ENCODE data around the gene TRPV6.

The TRPV6 gene

GRCh38 chr7:142886866-142887265, 1.3 kb upstream of the TRPV6 start:
- in situ Hi-C loops (cut with HindIII; ENCODE audit: low sequenced_read_pairs) = no loop called here

DNA sequence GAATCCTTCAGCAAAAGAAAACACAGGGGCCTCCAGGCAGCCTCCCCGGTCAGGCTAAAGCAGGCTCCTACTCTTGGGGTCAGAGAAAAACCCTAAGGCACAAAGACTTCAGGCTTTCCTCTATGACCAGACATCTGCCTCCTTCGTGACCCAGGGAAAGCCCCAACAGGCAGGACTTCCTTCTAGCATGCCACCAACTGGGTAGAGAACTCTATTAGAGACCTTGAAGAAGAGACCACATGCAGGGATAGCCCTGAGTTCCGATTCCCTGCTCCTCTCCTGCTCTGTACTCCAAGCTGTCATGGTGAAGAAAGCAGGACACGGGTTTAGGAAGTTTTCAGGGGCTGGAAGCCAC, 1.3 kb downstream of the TRPV6 start:
- in situ Hi-C loops (cut with HindIII; ENCODE audit: low sequenced_read_pairs) = no loop called here

GRCh38 chr7:142883571-142884285, 1.8 kb downstream of the TRPV6 start:
- in situ Hi-C loops (cut with HindIII; ENCODE audit: low sequenced_read_pairs) = no loop called here

GRCh38 chr7:142883145-142883544, 2.4 kb downstream of the TRPV6 start:
- in situ Hi-C loops (cut with HindIII; ENCODE audit: low sequenced_read_pairs) = no loop called here

GRCh38 chr7:142882338-142882678, 3.2 kb downstream of the TRPV6 start:
- in situ Hi-C loops (cut with HindIII; ENCODE audit: low sequenced_read_pairs) = no loop called here

DNA sequence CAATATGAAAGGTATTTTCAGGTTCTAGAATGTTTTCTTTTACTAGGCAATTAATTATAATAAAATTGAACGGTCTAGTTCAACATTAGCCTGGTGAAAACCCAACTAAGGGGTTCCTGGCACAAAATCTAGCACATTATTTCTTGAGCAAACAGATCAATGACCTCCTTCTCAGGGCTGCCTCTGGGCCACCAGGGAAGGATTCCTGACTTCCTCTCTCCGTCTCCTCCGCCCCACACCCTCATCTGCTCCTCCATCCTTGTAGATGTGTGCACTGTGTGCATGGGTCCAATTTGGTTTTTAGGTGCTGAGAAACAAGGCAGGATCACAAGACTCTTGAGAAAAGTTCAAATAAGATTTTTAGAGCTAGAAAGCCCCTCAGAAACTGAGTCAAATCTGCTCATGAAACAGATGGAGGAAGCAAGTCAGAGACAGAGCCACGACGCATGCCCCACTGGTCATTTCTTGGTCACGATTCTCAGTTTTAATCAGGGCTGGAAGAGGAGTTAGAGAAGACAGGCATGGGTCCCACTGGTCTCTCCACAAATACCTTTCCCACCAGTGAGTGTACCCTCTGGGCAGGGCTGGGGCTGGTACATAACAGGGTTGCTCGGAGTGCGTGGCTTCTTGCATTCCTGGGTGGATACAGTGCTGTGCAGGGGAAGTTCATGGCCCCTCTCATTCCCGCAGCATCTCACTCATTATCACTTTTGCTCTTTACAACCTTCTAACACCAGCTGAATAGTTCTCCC, 3.8 kb downstream of the TRPV6 start:
- in situ Hi-C loops (cut with HindIII; ENCODE audit: low sequenced_read_pairs) = no loop called here

DNA sequence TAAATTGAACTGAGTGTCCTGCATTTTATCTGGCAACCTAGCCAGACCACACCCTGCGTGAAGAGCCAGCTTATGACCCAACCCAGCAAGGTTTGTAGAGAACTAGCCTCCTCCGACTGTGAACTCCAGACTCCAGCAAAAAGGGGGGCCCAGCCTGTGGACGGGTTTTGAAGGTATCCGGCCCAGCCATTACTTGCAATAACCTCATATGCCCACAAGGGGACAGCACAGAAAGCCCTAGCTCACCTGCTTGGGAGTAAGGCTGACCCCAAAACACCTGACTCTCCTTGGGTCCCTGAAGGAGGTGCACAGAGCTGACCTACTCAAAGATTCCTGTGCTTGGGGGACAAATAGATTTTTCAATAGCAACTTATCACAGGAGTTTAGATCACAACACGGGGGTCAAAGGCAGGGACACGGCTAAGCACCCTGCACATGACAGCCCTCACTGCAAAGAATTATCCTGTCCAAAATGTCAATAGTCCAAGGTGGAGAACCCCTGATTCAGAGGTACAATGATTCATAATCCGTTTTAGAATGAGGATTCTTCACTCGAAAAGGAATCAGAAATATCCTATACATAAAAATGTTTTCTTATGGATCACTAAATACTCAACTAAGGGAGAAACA, 4.6 kb downstream of the TRPV6 start:
- in situ Hi-C loops (cut with HindIII; ENCODE audit: low sequenced_read_pairs) = no loop called here

DNA sequence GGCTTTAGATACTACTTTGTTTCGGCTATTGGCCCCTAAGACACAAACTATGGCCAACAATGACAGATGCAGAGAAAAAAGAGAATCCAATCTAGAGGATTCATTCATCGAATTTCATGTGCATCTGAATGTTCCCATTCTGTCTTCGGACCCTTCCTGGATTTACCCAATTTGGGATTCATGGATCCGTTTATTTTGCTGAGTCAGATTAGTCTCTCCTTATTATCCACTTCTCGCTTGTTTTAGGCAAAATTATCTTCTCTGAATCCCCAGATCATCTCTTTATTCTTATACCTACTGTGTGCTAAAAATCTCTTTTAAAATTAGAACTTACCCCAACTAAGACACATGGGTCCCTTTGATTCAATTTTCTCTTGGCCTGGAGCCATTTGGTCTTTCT, 6.5 kb downstream of the TRPV6 start:
- in situ Hi-C loops (cut with HindIII; ENCODE audit: low sequenced_read_pairs) = no loop called here

- in situ Hi-C loops (cut with HindIII; ENCODE audit: low sequenced_read_pairs) = no loop called here
These were observed 7.2 kb downstream of the TRPV6 start for GRCh38 chr7:142878315-142878714.

GRCh38 chr7:142876991-142877910, 8.3 kb downstream of the TRPV6 start:
- in situ Hi-C loops (cut with HindIII; ENCODE audit: low sequenced_read_pairs) = no loop called here

DNA sequence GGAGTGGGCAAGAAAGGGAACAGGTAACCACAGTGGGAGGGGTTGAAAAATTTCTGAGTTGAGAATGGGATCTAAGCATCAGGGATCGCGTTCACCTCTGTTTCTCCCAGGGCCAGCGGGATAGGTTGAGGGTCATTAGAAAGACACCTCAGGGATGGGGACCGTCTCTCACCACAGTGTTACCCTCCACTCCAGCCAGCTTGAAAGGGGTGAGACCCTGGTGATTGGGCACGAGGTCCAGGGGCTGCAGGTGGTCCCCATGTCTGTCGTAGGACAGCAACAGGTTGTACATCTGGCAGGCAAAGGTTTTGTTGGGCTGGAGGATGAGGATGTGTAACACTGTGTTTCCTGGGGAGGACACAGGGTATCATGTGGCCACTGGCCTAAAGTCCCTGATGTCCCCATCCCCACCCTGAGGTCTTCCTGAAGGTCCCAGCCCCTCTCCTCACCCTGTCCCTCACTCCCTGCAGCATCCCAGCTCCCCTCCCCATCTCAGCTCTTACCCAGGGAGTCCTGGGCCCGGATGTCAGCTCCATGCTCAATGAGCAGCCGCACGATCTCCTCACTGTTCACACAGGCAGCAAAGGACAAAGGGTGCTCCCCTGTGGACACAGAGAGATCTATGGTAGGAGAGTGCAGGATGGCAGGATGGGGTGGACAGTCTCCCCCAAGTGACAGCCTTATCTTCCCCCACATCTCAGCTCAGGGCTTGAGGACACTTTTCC, 9.1 kb downstream of the TRPV6 start:
- in situ Hi-C loops (cut with HindIII; ENCODE audit: low sequenced_read_pairs) = no loop called here

DNA sequence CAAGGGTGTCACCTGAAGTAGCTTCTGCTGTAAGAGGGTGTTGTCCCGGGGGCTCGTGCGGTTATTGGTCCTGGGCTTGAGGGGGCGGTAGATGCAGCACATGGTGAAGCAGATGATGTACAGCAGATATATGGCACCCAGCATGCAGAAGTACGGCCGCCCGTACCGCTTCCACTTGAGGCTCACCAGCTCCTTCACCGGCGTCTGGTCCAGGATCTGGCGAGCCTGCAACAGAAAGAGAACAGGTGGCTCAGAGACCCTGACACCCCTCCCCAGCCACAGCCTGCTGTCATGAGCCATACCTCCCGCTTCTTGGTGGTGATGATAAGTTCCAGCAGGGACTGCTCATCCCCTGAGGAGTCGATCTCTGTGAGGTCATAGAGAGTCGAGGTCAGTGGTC, 10.1 kb downstream of the TRPV6 start:
- in situ Hi-C loops (cut with HindIII; ENCODE audit: low sequenced_read_pairs) = no loop called here

DNA sequence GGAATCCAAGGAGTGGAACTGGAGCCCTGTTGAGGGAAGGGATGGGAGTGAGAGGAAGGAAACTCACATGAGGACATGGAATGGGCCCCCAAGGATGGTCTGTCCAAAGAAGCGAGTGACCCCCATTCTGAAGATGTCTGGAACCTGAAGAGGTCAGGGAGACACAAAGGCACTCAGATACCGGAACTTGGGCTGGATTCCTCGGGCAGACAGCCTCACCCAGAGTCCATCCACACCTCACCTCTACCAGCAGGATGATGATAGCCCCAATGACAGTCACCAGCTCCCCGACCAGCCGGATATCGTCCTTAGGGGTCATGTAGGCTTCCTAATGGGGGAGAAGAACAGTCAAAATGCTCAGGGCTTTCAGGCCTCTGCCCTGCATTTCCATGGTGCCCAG, 10.7 kb downstream of the TRPV6 start:
- in situ Hi-C loops (cut with HindIII; ENCODE audit: low sequenced_read_pairs) = no loop called here

- in situ Hi-C loops (cut with HindIII; ENCODE audit: low sequenced_read_pairs) = no loop called here
These were observed 11.1 kb downstream of the TRPV6 start for GRCh38 chr7:142874409-142874808.

GRCh38 chr7:142873871-142874270, 11.7 kb downstream of the TRPV6 start:
- in situ Hi-C loops (cut with HindIII; ENCODE audit: low sequenced_read_pairs) = no loop called here

DNA sequence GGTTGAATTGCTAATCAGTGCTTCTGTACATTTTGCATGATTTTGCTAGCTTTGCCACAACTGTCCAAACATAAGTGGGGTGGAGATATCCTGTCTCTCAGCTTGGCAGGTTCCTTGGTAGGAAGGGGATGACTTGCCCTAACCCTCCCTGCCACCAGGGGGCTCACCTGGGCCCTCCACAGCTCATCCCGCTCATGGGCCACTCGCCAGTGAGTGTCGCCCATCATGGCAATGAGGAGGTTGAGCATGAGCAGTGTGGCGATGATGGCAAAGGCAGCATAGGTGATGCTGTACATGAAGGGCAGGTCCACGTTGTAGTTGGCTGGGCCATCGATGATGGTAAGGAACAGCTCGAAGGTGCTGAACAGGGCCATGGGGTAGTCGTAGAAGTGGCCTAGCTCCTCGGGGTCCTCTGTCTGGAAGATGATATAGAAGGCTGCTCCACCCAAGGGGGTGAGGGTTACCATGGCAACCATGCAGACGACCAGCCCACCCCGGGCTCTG, 12.2 kb downstream of the TRPV6 start:
- in situ Hi-C loops (cut with HindIII; ENCODE audit: low sequenced_read_pairs) = no loop called here

GRCh38 chr7:142872106-142872675, 13.4 kb downstream of the TRPV6 start:
- in situ Hi-C loops (cut with HindIII; ENCODE audit: low sequenced_read_pairs) = no loop called here

- in situ Hi-C loops (cut with HindIII; ENCODE audit: low sequenced_read_pairs) = no loop called here
These were observed 14.1 kb downstream of the TRPV6 start for GRCh38 chr7:142871260-142872105.
